Measurements from ENCODE around the gene ABCA7.

ABCA7 gene

DNA sequence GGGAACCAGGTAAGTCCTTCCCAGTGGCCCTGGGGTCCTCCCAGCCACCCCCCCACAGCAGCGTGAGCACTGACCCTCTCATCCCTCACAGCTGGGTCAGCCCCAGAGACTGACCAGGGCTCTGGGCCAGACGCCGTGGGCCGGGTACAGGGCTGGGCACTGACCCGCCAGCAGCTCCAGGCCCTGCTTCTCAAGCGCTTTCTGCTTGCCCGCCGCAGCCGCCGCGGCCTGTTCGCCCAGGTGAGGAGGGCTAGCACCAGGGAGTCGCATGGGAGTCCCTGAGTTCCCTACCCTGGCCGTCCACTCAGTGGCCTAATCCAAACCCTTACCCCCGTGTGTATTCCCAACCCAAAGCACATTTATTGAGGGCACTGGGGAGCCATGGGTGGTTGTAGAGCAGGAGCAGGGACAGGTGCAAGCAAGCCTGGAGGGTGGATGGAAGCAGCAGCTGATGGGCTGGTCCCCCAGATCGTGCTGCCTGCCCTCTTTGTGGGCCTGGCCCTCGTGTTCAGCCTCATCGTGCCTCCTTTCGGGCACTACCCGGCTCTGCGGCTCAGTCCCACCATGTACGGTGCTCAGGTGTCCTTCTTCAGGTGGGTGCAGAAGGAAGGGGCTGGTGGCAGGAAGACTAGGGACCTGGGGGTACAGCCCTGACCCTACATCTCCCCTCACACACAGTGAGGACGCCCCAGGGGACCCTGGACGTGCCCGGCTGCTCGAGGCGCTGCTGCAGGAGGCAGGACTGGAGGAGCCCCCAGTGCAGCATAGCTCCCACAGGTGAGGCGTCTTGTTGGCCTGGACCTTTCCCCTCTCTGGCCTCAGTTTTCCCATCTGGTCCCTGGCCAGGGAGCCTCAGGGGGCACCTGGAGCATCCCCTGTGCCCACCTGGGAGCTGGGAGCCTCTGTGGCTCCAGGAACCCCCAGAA, 14.5 kb downstream of the ABCA7 start:
- Histone ChIP-seq H3K9me2 (replicated peaks; ENCODE audit: insufficient read depth, low read length) (no peaks in the 10 kb centered on the region), H2AFZ (ENCODE audit: low read length) (no peak overlapping the region), H3K27ac (ENCODE audit: low read length) (no peak overlapping the region), H3K4me1 (ENCODE audit: low read length) (no peaks in the 10 kb centered on the region), H4K20me1 (ENCODE audit: insufficient read depth, low read length) (no peaks in the 10 kb centered on the region), H3K9ac (ENCODE audit: low read length) (no peak overlapping the region), H3K9me3 (replicated peaks; ENCODE audit: insufficient read depth, low read length) (no peaks in the 10 kb centered on the region), H3F3A (ENCODE audit: insufficient read depth, low read length) (no peaks in the 10 kb centered on the region), H3K79me2 (ENCODE audit: low read length) (no peaks in the 10 kb centered on the region), H3K4me3 (ENCODE audit: low read length) (no peak overlapping the region), H3K36me3 (replicated peaks; ENCODE audit: insufficient read depth, low read length) (no peaks in the 10 kb centered on the region), H3K27me3 (replicated peaks; ENCODE audit: insufficient read depth, low read length) (no peaks in the 10 kb centered on the region), H3K4me2 (ENCODE audit: low read depth, low read length) (no peak overlapping the region)
- no peak for DNase-seq
- TF ChIP-seq, protein P1, sequence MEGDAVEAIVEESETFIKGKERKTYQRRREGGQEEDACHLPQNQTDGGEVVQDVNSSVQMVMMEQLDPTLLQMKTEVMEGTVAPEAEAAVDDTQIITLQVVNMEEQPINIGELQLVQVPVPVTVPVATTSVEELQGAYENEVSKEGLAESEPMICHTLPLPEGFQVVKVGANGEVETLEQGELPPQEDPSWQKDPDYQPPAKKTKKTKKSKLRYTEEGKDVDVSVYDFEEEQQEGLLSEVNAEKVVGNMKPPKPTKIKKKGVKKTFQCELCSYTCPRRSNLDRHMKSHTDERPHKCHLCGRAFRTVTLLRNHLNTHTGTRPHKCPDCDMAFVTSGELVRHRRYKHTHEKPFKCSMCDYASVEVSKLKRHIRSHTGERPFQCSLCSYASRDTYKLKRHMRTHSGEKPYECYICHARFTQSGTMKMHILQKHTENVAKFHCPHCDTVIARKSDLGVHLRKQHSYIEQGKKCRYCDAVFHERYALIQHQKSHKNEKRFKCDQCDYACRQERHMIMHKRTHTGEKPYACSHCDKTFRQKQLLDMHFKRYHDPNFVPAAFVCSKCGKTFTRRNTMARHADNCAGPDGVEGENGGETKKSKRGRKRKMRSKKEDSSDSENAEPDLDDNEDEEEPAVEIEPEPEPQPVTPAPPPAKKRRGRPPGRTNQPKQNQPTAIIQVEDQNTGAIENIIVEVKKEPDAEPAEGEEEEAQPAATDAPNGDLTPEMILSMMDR (IDR thresholded peaks at IDR 0.05; ENCODE audit: low read length) = no peak
- TF ChIP-seq EZH2phosphoT487 (IDR thresholded peaks at IDR 0.05; ENCODE audit: low read length) (no peak), EZH2 (optimal IDR thresholded peaks at IDR 0.05; ENCODE audit: low read depth, low read length) (no peak)

DNA sequence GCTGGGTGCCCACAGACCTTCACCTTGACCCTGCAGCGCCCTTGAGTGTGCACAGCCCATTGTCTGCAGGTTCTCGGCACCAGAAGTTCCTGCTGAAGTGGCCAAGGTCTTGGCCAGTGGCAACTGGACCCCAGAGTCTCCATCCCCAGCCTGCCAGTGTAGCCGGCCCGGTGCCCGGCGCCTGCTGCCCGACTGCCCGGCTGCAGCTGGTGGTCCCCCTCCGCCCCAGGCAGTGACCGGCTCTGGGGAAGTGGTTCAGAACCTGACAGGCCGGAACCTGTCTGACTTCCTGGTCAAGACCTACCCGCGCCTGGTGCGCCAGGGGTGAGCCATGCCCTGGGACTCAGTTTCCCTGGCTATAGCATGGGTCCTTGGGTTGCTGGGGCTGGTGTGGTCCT, 15.1 kb downstream of the ABCA7 start:
- no peak overlapping the region for H3K27ac ChIP-seq (ENCODE audit: low read length)
- H3K4me2 ChIP-seq (ENCODE audit: low read depth, low read length) = no peak overlapping the region
- TF ChIP-seq EZH2phosphoT487 (IDR thresholded peaks at IDR 0.05; ENCODE audit: low read length) (no peak), EZH2 (optimal IDR thresholded peaks at IDR 0.05; ENCODE audit: low read depth, low read length) (no peak)
- TF ChIP-seq, protein P1 (IDR thresholded peaks at IDR 0.05; ENCODE audit: low read length) = no peak
- H3K4me1 ChIP-seq (ENCODE audit: low read length) = no peaks in the 10 kb centered on the region
- no peaks in the 10 kb centered on the region for H3F3A ChIP-seq (ENCODE audit: insufficient read depth, low read length)
- no peak overlapping the region for H2AFZ ChIP-seq (ENCODE audit: low read length)
- no peak overlapping the region for H3K9ac ChIP-seq (ENCODE audit: low read length)
- H3K4me3 ChIP-seq (ENCODE audit: low read length) = no peak overlapping the region
- H3K9me3 ChIP-seq (replicated peaks; ENCODE audit: insufficient read depth, low read length) = no peaks in the 10 kb centered on the region
- H3K79me2 ChIP-seq (ENCODE audit: low read length) = no peaks in the 10 kb centered on the region
- no peaks in the 10 kb centered on the region for H3K27me3 ChIP-seq (replicated peaks; ENCODE audit: insufficient read depth, low read length)
- H4K20me1 ChIP-seq (ENCODE audit: insufficient read depth, low read length) = no peaks in the 10 kb centered on the region
- no peak for DNase-seq
- no peaks in the 10 kb centered on the region for H3K36me3 ChIP-seq (replicated peaks; ENCODE audit: insufficient read depth, low read length)
- H3K9me2 ChIP-seq (replicated peaks; ENCODE audit: insufficient read depth, low read length) = no peaks in the 10 kb centered on the region

DNA sequence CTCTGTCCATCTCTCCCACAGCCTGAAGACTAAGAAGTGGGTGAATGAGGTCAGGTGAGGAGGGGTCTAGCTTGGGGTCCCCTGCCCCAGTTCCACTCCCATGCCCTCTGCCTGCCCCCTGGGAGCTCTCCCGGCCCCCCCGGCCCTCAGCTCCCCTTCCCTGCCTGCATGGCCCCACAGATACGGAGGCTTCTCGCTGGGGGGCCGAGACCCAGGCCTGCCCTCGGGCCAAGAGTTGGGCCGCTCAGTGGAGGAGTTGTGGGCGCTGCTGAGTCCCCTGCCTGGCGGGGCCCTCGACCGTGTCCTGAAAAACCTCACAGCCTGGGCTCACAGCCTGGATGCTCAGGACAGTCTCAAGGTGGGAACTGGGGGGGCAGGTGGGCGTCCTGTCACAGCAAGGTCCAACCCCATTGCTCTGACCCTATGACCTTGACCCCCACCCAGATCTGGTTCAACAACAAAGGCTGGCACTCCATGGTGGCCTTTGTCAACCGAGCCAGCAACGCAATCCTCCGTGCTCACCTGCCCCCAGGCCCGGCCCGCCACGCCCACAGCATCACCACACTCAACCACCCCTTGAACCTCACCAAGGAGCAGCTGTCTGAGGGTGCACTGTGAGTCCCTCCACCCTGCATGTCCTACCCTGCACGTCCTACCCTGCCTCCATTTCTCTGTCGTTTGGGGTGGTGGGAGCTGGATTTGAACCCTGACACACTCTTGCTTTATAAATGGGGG, 16.1 kb downstream of the ABCA7 start:
- Histone ChIP-seq H4K20me1 (ENCODE audit: insufficient read depth, low read length) (no peaks in the 10 kb centered on the region), H3K36me3 (replicated peaks; ENCODE audit: insufficient read depth, low read length) (no peaks in the 10 kb centered on the region), H2AFZ (ENCODE audit: low read length) (no peak overlapping the region), H3K9ac (ENCODE audit: low read length) (no peak overlapping the region), H3K27me3 (replicated peaks; ENCODE audit: insufficient read depth, low read length) (no peaks in the 10 kb centered on the region), H3K9me3 (replicated peaks; ENCODE audit: insufficient read depth, low read length) (no peaks in the 10 kb centered on the region), H3K79me2 (ENCODE audit: low read length) (no peaks in the 10 kb centered on the region), H3K4me3 (ENCODE audit: low read length) (no peak overlapping the region), H3F3A (ENCODE audit: insufficient read depth, low read length) (no peaks in the 10 kb centered on the region), H3K4me2 (ENCODE audit: low read depth, low read length) (no peak overlapping the region), H3K27ac (ENCODE audit: low read length) (no peak overlapping the region), H3K4me1 (ENCODE audit: low read length) (no peaks in the 10 kb centered on the region), H3K9me2 (replicated peaks; ENCODE audit: insufficient read depth, low read length) (no peaks in the 10 kb centered on the region)
- no peak for DNase-seq
- TF ChIP-seq, protein P1 (IDR thresholded peaks at IDR 0.05; ENCODE audit: low read length) = no peak
- TF ChIP-seq EZH2 (optimal IDR thresholded peaks at IDR 0.05; ENCODE audit: low read depth, low read length) (no peak), EZH2phosphoT487 (IDR thresholded peaks at IDR 0.05; ENCODE audit: low read length) (no peak)
